Right kidney (tissue), 9 donors: ENCODE data around the gene ALAS2.
"Not testable (repeated sequence)": the region's sequence is repeated elsewhere in the genome, so short reads cannot be mapped to it uniquely, and the experiment has no call there.

Experiments used
- DNase-seq: peaks from one replicate; pipeline ENCODE4 v3.0.0-alpha.2; 2016
- long read RNA-seq, 8 donors: transcript quantifications; one replicate each; lab custom pipeline, GENCODE V29; 2026

The ALAS2 gene
- long read RNA-seq, donor 1, partial matches to known transcripts: 0 of 2 reads
- long read RNA-seq, donor 1, other reads (novel, unspliced or antisense): 0 of 2 reads
- long read RNA-seq, donor 2, partial matches to known transcripts: 0 of 1 reads
- long read RNA-seq, donor 2, other reads (novel, unspliced or antisense): 0 of 1 reads
- long read RNA-seq, donor 3, partial matches to known transcripts: 0 of 1 reads
- long read RNA-seq, donor 3, other reads (novel, unspliced or antisense): 0 of 1 reads
- long read RNA-seq, donor 4: 0 reads
- long read RNA-seq, donor 5, partial matches to known transcripts: 0 of 1 reads
- long read RNA-seq, donor 5, other reads (novel, unspliced or antisense): 0 of 1 reads
- long read RNA-seq, donor 6, partial matches to known transcripts: 0 of 1 reads
- long read RNA-seq, donor 6, other reads (novel, unspliced or antisense): 0 of 1 reads
- long read RNA-seq, donor 7, partial matches to known transcripts: 0 of 4 reads
- long read RNA-seq, donor 7, other reads (novel, unspliced or antisense): 0 of 4 reads
- long read RNA-seq, donor 8, partial matches to known transcripts: 0 of 5 reads
- long read RNA-seq, donor 8, other reads (novel, unspliced or antisense): 0 of 5 reads

- DNase-seq: no peak
Measured at GRCh38 chrX:55030271-55031205, at the start of gene ALAS2. Gene ALAS2 (minus strand): TSS chrX:55030977. CDS start chrX:55026000, 4,977 bp downstream.

GRCh38 chrX:55074851-55075467 is 44.2 kb upstream of the ALAS2 start, which contains the start of gene PAGE2B:
Gene PAGE2B (plus strand): TSS chrX:55075030. CDS start chrX:55076042, 1,012 bp downstream.
- DNase-seq: no peak

GRCh38 chrX:55072286-55072685 is 41.5 kb upstream of the ALAS2 start:
- DNase-seq: no peak

- not testable (repeated sequence) for DNase-seq
Measured at GRCh38 chrX:55067180-55067579, 36.4 kb upstream of the ALAS2 start.

- no peak for DNase-seq
Measured at GRCh38 chrX:55057675-55058249, 27.0 kb upstream of the ALAS2 start.

- peak; percentile 12 for DNase-seq
Measured at GRCh38 chrX:55056820-55057674, 26.3 kb upstream of the ALAS2 start.

GRCh38 chrX:55050599-55050998 is 19.8 kb upstream of the ALAS2 start:
- DNase-seq: not testable (repeated sequence)

- no peak for DNase-seq
Measured at GRCh38 chrX:55041514-55041913, 10.7 kb upstream of the ALAS2 start.

- DNase-seq: no peak
Measured at GRCh38 chrX:55039471-55039870, 8.7 kb upstream of the ALAS2 start.

GRCh38 chrX:55033429-55033828 is 2.7 kb upstream of the ALAS2 start:
- no peak for DNase-seq

GRCh38 chrX:55029291-55029690 is 1.5 kb downstream of the ALAS2 start:
- DNase-seq: no peak

- no peak for DNase-seq
Measured at GRCh38 chrX:55028611-55029010, 2.2 kb downstream of the ALAS2 start.

- DNase-seq: no peak
Measured at GRCh38 chrX:55028040-55028439, 2.7 kb downstream of the ALAS2 start.

GRCh38 chrX:55026840-55027239 is 3.9 kb downstream of the ALAS2 start:
- no peak for DNase-seq

- no peak for DNase-seq
Measured at GRCh38 chrX:55026143-55026542, 4.6 kb downstream of the ALAS2 start.

- no peak for DNase-seq
Measured at GRCh38 chrX:55014897-55015299, 15.9 kb downstream of the ALAS2 start.

- DNase-seq: no peak
Measured at GRCh38 chrX:55011294-55011693, 19.5 kb downstream of the ALAS2 start.

GRCh38 chrX:55008571-55009358 is 22.0 kb downstream of the ALAS2 start:
- DNase-seq: no peak

- no peak for DNase-seq
Measured at GRCh38 chrX:55007656-55008055, 23.1 kb downstream of the ALAS2 start.
